NCI-H2196 (cell line): ENCODE results near the gene GRB2.
A peak's percentile ranks its signal among the peaks of the same experiment; 100 is the strongest.
"Not testable (repeated sequence)": the region's sequence is repeated elsewhere in the genome, so short reads cannot be mapped to it uniquely, and the experiment has no call there.

ENCODE experiments used
- DNase-seq: peaks from one replicate; lab custom pipeline; 2025; ENCODE audit not compliant: unreplicated experiment; lab: John Stamatoyannopoulos, UW

GRB2 gene

DNA sequence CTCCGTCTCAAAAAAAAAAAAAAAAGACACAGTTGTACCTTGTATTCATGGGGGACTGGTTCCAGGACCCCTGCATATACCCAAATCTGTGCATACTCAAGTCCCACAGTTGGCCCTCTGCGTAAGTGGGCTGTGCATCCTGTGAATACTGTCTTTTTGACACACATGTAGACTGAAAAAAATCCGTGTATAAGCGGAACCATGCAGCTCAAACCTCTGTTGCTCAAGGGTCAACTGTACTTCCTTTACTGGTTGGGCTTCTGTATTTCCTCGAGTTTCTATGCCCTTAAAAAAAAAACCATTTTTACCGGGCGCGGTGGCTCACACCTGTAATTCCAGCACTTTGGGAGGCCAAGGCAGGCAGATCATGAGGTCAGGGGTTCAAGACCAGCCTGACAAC is 52.3 kb downstream of the GRB2 start:
- no peak for DNase-seq

DNA sequence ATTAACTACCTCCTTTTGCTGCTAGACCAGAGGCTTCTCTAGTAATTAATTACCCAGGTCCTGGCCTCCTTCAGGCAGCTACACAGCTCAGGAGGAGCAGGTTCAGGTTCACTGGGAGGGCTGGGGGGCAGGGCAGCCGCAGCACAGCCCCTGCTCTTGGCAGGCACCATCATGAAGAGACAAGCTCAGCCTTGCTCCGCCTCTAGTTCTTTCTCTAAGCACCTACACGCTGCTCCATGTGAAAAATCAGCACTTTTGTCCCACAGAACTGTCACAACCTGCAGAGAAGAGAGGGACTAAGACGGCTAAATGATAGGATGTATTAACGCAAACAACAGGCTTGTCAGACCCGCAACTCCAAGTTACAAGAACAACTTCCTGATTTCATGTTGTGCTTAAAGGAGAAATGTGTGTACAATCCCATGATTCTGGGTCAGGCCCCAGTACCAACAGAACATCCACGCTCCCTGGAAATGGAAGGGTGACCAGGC is 53.4 kb downstream of the GRB2 start:
- peak; percentile 54 for DNase-seq

DNA sequence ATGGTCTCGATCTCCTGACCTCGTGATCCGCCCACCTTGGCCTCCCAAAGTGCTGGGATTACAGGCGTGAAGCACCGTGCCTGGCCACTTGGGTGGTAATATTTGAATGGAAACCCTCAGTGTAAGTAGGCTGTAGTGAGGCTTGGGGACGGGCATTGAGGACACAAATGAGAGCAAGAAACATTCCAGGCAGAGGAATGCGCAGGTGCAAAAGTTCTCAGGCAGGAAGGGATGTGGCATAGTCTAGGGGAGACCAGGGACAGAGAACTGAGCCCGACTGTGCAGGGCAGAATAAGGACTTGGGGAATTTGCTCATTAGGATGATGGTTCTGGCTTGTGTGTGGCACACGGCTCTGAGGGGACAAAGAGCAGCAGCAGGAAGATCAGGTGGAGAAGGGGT is 54.8 kb downstream of the GRB2 start:
- no peak for DNase-seq

DNA sequence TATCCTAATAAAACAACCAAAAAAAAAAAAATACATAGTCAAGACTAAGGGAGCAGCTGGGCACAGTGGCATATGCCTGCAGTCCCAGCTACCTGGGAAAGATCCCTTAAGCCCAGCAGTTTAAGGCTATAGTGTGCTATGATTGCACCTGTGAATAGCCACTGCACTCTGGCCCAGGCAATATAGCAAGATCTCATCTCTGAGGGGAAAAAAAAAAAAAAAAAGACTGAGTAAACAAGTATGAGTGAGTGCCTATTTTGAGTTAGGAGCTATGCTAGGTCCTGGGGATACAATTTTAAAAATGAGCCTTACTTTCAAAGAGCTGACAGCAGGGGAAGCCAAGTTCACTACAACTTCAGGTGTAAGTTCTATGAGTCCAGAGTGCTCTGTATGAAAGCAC is 55.4 kb downstream of the GRB2 start:
- DNase-seq, result no peak

DNA sequence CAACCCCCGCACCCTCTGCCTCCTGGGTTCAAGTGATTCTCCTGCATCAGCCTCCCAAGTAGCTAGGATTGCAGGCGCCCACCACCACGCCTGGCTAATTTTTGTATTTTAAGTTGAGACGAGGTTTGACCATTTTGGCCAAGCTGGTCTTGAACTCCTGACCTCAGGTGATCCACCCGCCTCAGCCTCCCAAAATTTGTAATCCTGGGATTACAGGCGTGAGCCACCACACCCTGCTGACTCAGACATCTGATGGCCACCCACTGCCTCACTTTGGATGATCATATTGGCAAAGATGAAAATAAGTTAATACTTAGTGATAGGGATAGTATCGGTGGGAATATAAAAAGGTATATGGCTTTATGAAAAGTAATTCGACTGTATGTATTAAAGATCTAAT is 55.9 kb downstream of the GRB2 start:
- no peak for DNase-seq

DNA sequence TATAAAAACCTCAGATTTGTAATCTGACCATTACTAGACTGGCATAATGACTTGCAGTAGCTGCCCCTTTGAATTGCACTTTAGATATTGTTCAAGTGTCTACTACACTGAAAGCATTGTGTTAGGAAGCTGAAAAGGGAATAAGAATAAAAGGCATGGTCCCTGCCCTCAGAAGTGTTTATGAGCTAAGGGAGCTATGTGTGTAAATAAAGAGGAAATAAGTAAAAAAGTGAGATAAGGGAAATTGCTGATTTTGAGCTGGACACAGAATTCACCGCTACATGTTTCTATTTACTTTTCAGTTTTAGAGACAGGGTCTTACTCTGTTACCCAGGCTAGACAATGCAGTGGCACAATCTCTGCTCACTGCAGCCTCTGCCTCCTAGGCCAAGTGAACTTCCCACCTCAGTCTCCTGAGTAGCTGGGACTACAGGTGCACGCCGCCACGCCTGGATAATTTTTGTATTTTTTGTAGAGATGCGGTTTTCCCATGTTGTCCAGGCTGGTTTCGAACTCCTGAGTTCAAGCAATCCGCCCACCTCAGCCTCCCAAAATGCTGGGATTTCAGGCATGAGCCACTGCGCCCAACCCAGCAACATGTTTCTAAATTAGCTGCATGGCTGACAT is 57.0 kb downstream of the GRB2 start:
- no peak for DNase-seq

DNA sequence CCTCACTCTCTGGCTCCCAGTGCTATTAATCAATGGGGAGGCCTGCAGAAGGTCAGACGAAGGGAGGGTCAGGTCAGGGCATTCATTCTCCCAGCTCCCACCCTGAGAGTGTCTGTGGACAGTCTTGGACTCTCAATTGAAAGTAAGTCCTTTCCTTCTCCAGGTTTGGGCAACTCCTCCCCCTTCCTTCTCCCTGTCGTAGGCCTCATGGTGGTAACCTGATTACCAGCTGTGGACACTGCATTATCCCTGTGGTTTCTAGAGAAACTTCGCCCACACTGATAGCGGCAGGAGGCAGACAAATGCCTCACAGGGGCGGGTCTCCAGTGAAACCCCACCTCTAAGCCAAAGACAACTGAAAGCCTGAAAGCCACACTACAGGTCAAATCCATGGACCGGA is 58.6 kb downstream of the GRB2 start:
- DNase-seq, result no peak

DNA sequence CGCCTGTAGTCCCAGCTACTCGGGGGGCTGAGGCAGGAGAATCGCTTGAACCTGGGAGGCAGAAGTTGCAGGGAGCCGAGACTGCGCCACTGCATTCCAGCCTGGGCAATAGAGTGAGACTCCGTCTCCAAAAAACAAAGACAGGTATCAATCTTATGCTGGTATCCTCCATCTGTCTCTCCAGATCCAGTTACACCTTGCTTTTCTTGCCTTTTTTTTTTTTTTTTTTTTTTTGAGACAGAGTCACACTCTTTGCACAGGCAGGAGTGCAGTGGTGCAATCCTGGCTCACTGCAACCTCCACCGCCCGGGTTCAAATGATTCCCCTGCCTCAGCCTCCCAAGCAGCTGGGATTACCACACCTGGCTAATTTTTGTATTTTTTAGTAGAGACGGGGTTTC is 59.1 kb downstream of the GRB2 start:
- not testable (repeated sequence) for DNase-seq

DNA sequence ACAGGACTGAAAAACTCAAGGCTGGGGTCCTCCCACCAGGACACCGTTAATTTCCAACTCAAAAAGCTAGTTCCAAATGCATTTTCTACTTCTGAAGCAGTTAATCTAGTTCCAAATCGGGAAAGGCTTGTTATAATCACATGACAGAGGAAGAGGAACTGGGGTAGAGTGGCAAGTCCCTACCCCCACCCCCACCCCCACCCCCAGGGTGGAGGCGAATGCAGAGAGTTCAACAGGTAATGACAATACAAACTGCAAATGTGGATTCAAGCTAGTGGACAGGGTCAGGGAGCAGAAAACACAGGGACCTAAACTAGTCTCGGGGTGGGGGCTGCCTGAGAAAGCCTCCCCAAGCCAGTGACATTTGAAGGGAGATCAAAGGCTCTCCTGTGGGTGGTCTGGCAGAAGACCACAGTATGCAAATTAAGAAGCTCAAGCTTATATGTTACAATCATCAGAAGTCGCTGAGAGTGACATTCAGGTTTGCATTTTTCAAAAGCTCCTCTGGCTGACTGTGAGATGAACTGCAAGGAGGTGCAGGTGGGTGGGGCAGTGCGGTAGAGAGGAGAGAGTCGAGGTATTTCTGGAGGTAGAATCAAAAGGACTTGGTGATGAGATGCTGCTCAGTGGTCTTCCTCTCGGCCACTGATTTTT is 59.8 kb downstream of the GRB2 start:
- no peak for DNase-seq

DNA sequence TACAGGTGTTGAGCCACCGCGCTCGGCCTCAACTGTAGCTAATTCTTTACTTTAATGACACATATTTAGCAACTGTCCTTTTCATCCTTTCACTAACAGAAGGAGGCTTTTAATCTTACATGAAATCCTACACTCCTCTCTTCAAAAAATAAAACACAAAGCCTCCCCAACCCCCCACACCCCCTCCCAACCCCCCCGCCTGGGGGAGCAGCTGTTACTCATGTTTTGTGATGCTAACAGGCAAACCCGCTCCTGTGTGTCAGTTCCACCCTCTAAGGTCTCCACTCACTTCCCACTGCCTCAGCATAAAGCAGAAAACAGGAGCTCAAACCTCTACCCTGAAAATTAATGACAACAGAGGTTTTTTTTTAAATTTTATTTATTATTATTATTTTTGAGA is 60.8 kb downstream of the GRB2 start:
- DNase-seq, result no peak

DNA sequence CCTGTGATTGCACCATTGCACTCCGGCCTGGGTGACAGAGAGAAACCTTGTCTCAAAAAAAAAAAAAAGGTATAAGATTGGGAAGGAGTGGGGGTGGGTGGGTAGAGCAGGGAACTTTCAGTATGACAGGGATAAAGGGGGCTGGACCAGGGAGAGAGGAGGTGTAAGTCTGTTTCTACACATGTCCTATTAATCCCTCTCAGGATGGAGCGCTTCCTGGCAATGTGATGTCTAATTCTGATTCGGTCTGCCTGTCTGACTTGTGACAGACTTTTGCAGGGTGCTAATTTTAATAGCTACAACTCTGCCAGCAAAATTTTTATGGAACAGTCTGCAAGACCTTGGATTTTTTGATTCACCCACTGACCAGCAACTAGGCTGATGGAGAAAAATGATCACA is 62.5 kb downstream of the GRB2 start:
- no peak for DNase-seq

DNA sequence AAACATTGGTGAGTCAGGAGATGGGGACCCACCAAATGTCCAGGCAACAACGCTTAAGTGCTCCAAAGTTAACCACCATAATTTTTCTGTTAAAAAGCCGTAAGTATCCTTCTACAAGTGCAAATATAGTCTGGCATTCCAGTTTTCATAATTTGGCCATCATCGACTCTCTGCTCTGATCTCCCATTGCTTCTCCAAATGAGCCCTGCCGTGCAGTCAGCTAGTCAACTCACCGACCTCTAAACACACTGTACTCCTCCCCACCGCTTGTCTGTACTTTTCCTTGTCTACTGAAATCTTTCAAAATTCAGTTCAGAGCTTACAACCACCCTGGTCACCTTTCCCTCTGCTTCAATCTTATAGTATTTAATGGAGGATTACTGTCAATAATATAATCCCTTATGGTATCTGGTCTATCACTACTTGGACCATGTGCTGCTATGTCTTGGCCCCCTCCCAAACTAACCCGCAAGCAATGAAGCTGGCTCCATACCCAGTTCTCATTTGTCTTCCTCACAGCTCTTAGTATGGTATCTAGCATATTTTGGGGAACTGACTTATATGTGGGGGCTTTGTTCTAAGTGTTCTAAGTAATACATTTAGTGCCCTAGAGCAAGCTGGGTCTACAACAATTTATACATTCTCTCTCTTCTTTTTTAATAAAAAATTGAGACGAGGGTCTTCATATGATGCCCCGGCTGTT is 63.5 kb downstream of the GRB2 start:
- DNase-seq, result no peak

DNA sequence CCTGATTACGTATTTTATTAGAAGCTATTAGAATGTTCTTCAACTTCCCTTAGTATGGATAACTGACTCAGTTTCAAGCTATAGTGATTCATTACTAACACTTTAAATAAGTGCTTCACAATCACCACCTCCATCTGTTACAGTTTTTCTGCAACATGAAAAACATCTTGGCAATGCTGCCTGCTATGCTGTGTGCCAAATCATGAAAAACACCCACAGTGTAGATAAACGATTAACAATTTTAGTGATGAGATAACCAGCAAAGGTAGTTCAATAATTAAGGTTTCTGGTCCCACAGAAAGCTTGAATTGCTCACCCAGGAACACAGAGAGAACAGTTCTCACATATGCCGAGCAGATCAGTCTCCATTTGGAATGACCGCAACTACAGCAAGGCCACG is 64.8 kb downstream of the GRB2 start:
- DNase-seq, result no peak

DNA sequence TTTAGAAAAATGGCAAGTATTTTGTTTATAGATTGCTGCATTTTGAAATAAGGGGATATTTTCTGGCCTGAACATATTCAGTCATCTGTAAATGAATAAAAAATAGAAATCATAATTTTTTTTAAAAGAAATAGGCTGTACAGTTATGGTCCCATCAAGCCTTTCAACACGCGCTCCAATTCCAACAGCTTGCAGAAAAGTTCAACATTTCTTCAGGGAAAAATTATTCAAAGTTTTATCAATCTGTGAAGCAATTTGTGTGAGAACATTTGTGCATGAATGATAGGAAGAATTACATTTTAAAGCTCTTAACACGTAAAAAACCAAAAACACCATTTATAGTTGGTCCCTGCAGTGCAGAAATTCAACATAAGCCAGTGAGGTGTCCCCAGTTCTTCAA is 65.5 kb downstream of the GRB2 start:
- no peak for DNase-seq

DNA sequence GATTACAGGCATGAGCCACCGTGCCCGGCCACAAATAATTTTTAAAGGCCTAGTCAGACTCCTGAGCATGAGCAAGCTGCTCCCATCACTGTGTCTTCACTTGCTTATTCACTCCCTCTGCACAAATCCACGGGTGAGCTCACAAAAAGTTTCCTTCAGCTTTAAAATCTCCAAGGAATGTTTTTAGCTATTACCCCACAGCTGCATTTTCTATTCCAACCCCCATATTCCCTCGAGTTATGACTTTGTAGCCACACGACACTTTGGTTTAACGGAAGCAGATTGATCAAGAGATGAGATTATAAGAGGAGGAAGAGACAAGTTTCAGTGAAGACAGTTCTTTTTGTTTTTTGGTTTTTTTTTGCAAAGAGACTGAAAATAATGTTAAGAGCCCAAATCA is 67.1 kb downstream of the GRB2 start:
- DNase-seq, result no peak

DNA sequence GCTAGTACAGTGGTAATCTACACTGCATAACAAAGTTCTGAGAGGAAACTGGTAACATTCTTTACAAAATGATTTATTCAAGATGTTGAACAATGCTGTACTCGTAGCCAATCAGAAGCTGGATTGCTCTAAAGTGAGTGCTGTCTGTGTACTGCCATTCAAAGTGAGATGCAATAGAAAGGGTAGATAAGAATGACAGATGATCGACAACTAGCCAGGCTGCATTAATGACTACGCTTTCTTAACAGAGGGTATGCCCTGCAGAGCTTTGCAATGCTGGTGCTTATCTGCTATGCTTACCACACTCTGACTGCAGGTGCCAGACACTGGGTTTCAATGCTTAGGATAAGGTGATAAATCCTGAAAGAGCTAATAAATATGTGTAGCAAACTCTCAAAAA is 70.2 kb downstream of the GRB2 start:
- no peak for DNase-seq

DNA sequence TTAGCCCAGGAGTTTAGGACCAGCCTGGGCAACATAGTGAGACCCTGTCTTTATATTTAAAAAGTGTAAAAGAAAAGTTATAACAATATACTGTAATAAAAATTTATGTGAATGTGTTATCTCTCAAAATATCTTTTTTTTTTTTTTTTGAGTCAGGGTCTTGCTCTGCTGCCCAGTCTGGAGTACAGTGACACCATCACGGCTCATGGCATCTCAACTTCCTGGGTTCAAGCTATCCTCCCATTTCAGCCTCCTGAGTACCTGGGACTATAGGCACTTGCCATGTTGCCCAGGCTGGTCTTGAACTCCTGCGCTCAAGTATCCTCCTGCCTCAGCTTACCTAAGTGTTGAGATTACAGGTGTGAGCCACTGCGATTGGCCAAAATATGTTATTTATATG is 70.8 kb downstream of the GRB2 start:
- no peak for DNase-seq

DNA sequence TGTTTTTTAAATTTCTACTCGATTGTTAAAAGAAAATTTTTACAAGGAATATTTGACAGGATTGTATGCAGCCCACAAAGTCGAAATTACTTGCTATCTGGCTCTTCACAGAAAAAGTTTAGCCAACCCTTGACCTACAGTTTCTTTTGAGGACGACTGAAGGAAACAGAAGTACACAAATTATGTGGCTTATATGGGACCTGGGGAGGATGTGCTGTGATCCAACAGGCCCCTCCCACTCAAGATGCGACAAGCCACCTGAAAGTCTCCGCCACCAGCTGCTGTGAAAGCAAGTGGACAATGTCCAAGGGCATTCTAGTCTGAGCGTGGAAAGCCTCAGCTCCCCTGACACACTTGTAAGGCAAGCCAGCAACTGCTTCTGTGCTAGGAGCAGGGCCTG is 73.8 kb downstream of the GRB2 start:
- no peak for DNase-seq

DNA sequence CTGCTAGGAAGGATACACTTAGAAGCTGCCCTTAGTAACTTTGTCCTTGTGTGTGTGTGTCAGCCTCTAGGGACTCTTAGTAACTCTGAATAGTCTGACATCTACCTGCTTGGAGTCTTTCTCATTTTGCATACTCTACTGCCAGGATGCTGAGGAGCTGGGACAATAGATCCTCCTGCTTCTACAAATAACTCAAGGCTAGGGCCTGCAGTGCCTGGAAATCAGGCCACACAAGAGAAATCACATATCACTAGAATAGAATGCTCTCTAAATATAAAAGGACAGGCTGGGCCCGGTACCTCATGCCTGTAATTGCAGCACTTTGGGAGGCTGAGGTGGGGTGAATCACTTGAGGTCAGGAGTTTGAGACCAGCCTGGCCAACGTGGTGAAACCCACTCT is 77.7 kb downstream of the GRB2 start:
- DNase-seq, result no peak

DNA sequence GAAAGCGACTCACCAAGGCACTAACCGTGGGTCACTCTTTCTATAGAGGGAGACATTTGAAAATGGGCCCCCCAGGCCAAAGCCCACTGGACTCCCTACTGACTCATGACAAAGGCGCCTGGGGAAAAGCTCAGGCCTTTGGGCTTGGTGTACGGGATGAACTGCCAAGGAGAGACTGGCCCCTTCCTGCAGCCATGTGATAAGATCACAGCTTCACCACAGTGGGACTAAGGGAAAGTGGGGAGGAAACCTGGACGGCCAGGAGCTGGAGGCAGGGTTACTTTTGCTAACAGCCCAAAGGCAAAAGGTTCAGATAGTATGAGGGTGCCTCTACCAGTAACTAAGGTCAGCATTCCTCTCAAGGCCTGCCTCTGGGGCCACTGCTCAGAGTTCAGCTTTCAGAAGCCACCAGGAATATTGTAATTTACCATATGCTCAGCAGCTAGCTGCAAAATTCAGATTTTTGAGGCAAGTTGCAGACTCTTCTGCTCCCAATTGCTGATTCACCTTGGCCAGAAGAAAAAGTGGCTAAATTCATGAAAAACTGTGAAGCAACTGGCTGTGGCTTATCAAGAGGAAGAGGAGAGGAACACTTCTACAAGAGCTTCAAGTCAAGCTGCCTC is 79.1 kb downstream of the GRB2 start:
- no peak for DNase-seq

DNA sequence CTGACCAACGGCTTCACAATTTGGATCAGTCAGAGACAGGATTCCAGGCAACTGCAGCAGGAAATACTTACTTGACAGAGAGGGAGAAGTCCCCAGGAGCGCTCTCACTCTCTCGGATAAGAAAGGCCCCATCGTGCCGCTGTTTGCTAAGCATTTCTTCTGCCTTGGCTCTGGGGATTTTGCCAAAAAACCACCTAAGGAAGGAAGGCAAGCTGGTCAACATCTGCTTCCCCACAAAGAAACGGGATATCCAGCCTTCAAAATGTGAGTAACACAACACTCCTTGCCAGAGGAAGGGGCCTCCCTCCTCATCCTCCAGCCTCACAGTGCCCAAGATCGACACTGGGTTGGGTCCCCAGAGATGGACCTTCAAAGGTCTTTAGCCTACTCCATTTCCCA is 79.7 kb downstream of the GRB2 start:
- no peak for DNase-seq

DNA sequence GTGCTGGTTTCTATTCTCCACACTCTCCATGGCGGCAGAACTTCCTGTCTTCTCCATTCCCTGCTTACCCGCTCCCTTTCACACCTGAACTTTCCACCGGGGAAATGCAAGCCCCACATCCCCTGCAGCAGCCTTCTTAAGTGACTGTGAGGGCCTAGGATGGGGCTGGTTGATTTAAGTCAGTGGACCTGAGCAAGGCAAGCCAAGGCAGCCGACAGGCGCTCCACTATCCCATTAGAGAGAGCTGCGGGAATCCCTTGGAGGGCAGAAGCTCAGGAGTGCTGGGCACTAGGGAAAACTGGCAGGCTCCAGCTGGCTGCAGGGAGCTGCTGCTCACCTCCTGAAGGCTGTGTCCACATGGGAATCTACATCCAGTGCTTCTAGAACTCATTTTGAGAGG is 80.1 kb downstream of the GRB2 start:
- DNase-seq, result no peak
